Smooth muscle cell (in vitro differentiated cells): ENCODE results near the gene KRTAP10-3. TPM values are rescaled to one million over a fixed set of nuclear protein-coding genes. Genes with fewer than 3 reads are reported as not detected.

Experiments used
- DNase-seq: peaks from one replicate; lab custom pipeline; 2025; ENCODE audit not compliant: unreplicated experiment; lab: John Stamatoyannopoulos, UW
- H2AFZ ChIP-seq: fragments of 200-600 bp; sonication (generic); 2 replicates; pipeline ENCODE4 v1.6.0; 2016; ENCODE audit warnings: antibody characterized with exemption, low read depth, mild to moderate bottlenecking
- H3F3A ChIP-seq: fragments of 200-600 bp; sonication (generic); 2 replicates; pipeline ENCODE4 v1.6.0; 2017; ENCODE audit warnings: antibody characterized with exemption, low read depth
- H3K27ac ChIP-seq: fragments of 200-600 bp; sonication (generic); 2 replicates; pipeline ENCODE4 v1.5.1; 2016; ENCODE audit warnings: low read depth, mild to moderate bottlenecking
- H3K27me3 ChIP-seq: fragments of 200-600 bp; sonication (generic); 2 replicates; pipeline ENCODE4 v1.6.1; 2016; ENCODE audit warnings: low read depth, mild to moderate bottlenecking
- H3K36me3 ChIP-seq: fragments of 200-600 bp; sonication (generic); 2 replicates; pipeline ENCODE4 v1.5.1; 2016; ENCODE audit warnings: low read depth
- H3K4me1 ChIP-seq: fragments of 200-600 bp; sonication (generic); 2 replicates; pipeline ENCODE4 v1.5.1; 2016; ENCODE audit warnings: low read depth
- H3K4me2 ChIP-seq: fragments of 200-600 bp; sonication (generic); 2 replicates; pipeline ENCODE4 v1.6.0; 2016; ENCODE audit warnings: mild to moderate bottlenecking
- H3K4me3 ChIP-seq: fragments of 200-600 bp; sonication (generic); 2 replicates; pipeline ENCODE4 v1.5.1; 2016; ENCODE audit warnings: mild to moderate bottlenecking
- H3K79me2 ChIP-seq: fragments of 200-600 bp; sonication (generic); 2 replicates; pipeline ENCODE4 v1.6.0; 2016; ENCODE audit warnings: low read depth, mild to moderate bottlenecking
- H3K9ac ChIP-seq: fragments of 200-600 bp; sonication (generic); 2 replicates; pipeline ENCODE4 v1.6.0; 2016; ENCODE audit warnings: low read depth
- H3K9me3 ChIP-seq: fragments of 200-600 bp; sonication (generic); replicated peaks from 2 replicates; pipeline ENCODE4 v1.5.1; 2016; ENCODE audit warnings: low read depth
- H4K20me1 ChIP-seq: fragments of 200-600 bp; sonication (generic); 2 replicates; pipeline ENCODE4 v1.6.0; 2016; ENCODE audit warnings: low read depth
- CTCF ChIP-seq: fragments of 200-600 bp; sonication (generic); IDR thresholded peaks from 2 replicates; pipeline ENCODE4 v1.5.1; 2017; ENCODE audit warnings: borderline replicate concordance, mild to moderate bottlenecking, antibody characterized with exemption; ENCODE audit not compliant: insufficient read depth, poor library complexity, severe bottlenecking
- WGBS: methylation state at CpG from one replicate; pipeline ENCODE4 v1.1.7; 2016; ENCODE audit warnings: low lambda C conversion rate; 5-methylcytosine and 5-hydroxymethylcytosine counted together
- polyA plus RNA-seq: library from polyadenylated mRNA; unstranded; fragments of >200 nt; fragmentation: Nextera tagmentation; extraction: Ambion mirVana; gene quantifications from 2 replicates; pipeline ENCODE4 v1.2.1, GENCODE V29; 2016
- total RNA-seq: library from RNA; depleted of rRNA; stranded (reverse); fragments of >200 nt; gene quantifications from 2 replicates; pipeline ENCODE4 v1.2.3, GENCODE V29; 2014

KRTAP10-3 gene
- total and polyA plus RNA-seq, 2 experiments from 2014 or later: not detected

DNA sequence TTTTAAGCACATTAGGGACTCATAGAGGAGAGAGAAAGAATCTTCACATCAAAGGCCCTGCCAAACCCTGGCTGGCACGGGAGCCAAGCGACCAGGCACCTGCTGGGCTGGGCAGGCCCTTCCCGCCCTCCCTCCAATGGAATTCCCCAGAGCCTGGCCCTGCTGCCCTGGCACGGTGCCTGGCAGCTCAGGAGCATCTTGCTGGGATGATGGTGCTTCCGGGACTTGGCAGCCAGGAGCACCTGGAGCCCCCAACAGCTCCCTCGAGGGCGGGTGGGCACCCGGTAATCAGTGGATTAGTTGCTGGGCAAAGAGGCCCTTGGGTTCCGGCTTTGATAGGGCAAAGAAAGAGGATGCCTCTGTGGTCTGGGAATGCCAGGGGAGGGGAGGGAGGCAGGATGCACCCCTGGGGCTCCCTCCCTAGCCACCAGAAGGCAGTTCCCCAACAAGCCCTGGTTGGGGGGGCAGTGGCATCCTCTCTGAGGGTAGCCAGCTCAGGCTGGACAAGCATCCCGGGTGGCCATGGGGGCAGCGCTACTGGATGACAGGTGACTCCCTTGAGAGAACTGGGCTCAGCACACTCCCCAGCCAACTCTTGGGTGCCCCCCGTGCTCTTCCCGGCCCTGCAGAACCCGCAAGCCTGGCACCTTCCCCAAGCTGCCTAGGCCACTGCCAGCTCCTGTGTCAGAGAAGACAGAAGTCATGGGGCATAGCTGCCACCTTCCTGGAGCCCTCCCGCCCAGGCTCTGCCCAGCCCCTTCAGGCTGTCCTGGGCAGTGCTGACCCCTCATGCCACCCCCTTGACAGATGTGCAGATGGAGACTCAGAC is 45.0 kb downstream of the KRTAP10-3 start:
- H3K79me2 ChIP-seq: no peaks in the 10 kb centered on the region
- H3F3A ChIP-seq: no peaks in the 10 kb centered on the region
- no peak overlapping the region for H3K27ac ChIP-seq
- WGBS: 98% methylated on average over 15 of the region's 15 CpGs
- H4K20me1 ChIP-seq: no peaks in the 10 kb centered on the region
- TF ChIP-seq CTCF: no peak
- no peak overlapping the region for H3K4me2 ChIP-seq
- H2AFZ ChIP-seq: no peak overlapping the region
- no peak overlapping the region for H3K4me3 ChIP-seq
- no peaks in the 10 kb centered on the region for H3K4me1 ChIP-seq
- no peak overlapping the region for H3K9ac ChIP-seq
- H3K27me3 ChIP-seq: no peaks in the 10 kb centered on the region
- no peaks in the 10 kb centered on the region for H3K9me3 ChIP-seq
- H3K36me3 ChIP-seq: no peaks in the 10 kb centered on the region
- DNase-seq: no peak

- H3K36me3 ChIP-seq: no peaks in the 10 kb centered on the region
- H3K27ac ChIP-seq: no peak overlapping the region
- H3K9ac ChIP-seq: no peak overlapping the region
- no peaks in the 10 kb centered on the region for H3K79me2 ChIP-seq
- WGBS: 95% methylated on average over 21 of the region's 21 CpGs
- no peak overlapping the region for H2AFZ ChIP-seq
- no peaks in the 10 kb centered on the region for H3K9me3 ChIP-seq
- H4K20me1 ChIP-seq: no peaks in the 10 kb centered on the region
- H3K4me1 ChIP-seq: no peaks in the 10 kb centered on the region
- no peaks in the 10 kb centered on the region for H3F3A ChIP-seq
- no peaks in the 10 kb centered on the region for H3K27me3 ChIP-seq
- H3K4me2 ChIP-seq: no peak overlapping the region
- H3K4me3 ChIP-seq: no peak overlapping the region
- DNase-seq: no peak
- TF ChIP-seq CTCF: no peak
These were observed 45.9 kb downstream of the KRTAP10-3 start for GRCh38 chr21:44512496-44513388.

- H3K79me2 ChIP-seq: no peaks in the 10 kb centered on the region
- H3K4me1 ChIP-seq: no peaks in the 10 kb centered on the region
- H3K9ac ChIP-seq: no peak overlapping the region
- no peak for TF ChIP-seq CTCF
- H3K27ac ChIP-seq: no peak overlapping the region
- H3K9me3 ChIP-seq: no peaks in the 10 kb centered on the region
- H3K4me3 ChIP-seq: no peak overlapping the region
- no peaks in the 10 kb centered on the region for H3F3A ChIP-seq
- no peaks in the 10 kb centered on the region for H3K27me3 ChIP-seq
- no peak overlapping the region for H2AFZ ChIP-seq
- no peaks in the 10 kb centered on the region for H4K20me1 ChIP-seq
- DNase-seq: no peak
- WGBS: 92% methylated on average over 8 of the region's 8 CpGs
- H3K4me2 ChIP-seq: no peak overlapping the region
- no peaks in the 10 kb centered on the region for H3K36me3 ChIP-seq
These were observed 46.7 kb downstream of the KRTAP10-3 start for GRCh38 chr21:44511938-44512275.
